Upper lobe of left lung (tissue), 6 donors: Measurements from ENCODE around the gene RGSL1. TPM values are rescaled to one million over a fixed set of nuclear protein-coding genes. Genes with fewer than 3 reads are reported as not detected.

ENCODE experiments used
- ATAC-seq, 2 donors: fragments of 200-7000 bp; cut with Tn5 transposase; one replicate each; pipeline ENCODE4 v1.9.1; 2022; ENCODE audit warnings: mild to moderate bottlenecking in 2 of 2, moderate library complexity in 2 of 2; ENCODE audit not compliant: low FRiP score in 2 of 2
- DNase-seq, 2 donors: peaks; one replicate each; pipeline ENCODE4 v3.0.0-alpha.2; 2019 to 2020
- H3K27ac ChIP-seq, 4 donors: fragments of 200-600 bp; sonication (generic); one replicate each; pipeline ENCODE4 v1.5.1; 2016 to 2019
- H3K27me3 ChIP-seq, 4 donors: fragments of 200-600 bp; sonication (generic); one replicate each; pipeline ENCODE4 v1.5.1; 2017 to 2019
- H3K36me3 ChIP-seq, 4 donors: fragments of 200-600 bp; sonication (generic); one replicate each; pipeline ENCODE4 v1.5.1; 2016 to 2019
- H3K4me1 ChIP-seq, 4 donors: fragments of 200-600 bp; sonication (generic); one replicate each; pipeline ENCODE4 v1.5.1; 2018 to 2019
- H3K4me3 ChIP-seq, 4 donors: fragments of 200-600 bp; sonication (generic); one replicate each; pipeline ENCODE4 v1.5.1; 2017 to 2019; ENCODE audit warnings: mild to moderate bottlenecking in 2 of 4, moderate library complexity in 1 of 4
- H3K9me3 ChIP-seq, 4 donors: fragments of 200-600 bp; sonication (generic); one replicate each; pipeline ENCODE4 v1.5.1; 2018 to 2019
- CTCF ChIP-seq, 6 experiments: fragments of 450-650 bp in 4 of 6; fragments of 200-600 bp in 2 of 6; sonication (generic) in 2 of 6; IDR thresholded peaks; one replicate each; pipeline ENCODE4 v1.5.1; 2016 to 2019; ENCODE audit warnings: antibody characterized with exemption in 6 of 6
- EP300 ChIP-seq, 4 donors: sonication (generic); formaldehyde crosslinking; IDR thresholded peaks; one replicate each; pipeline ENCODE4 v1.5.1; 2017; ENCODE audit warnings: antibody characterized with exemption in 4 of 4, control low read depth in 2 of 4
- POLR2A ChIP-seq, 4 donors: fragments of 450-650 bp; IDR thresholded peaks; one replicate each; pipeline ENCODE4 v1.5.1; 2016 to 2017; ENCODE audit warnings: antibody characterized with exemption in 4 of 4, mild to moderate bottlenecking in 2 of 4
- POLR2AphosphoS5 ChIP-seq, 2 donors: sonication (generic); formaldehyde crosslinking; IDR thresholded peaks; one replicate each; pipeline ENCODE4 v1.5.1; 2017; ENCODE audit warnings: antibody characterized with exemption in 2 of 2
- WGBS, 2 donors: methylation state at CpG; one replicate each; pipeline ENCODE4 v1.1.5; 2017 to 2018; 5-methylcytosine and 5-hydroxymethylcytosine counted together
- total RNA-seq, 6 donors: library from RNA; depleted of rRNA in 4 of 6; stranded (reverse); fragments of >200 nt in 4 of 6; gene quantifications; one replicate each; pipeline versions ENCODE4 v1.1.0 to v1.2.1, GENCODE V29; 2016 to 2021
- donor health status: DM: no; HTN: no; CAD: no; lungs with moderate emphysema.
- donor health status: DM: no; HTN: yes; CAD: no; lungs with severe emphysema.

RGSL1 gene
- total RNA-seq, 6 donors from 2014 or later: not detected

GRCh38 chr1:182602935-182603645 is 153.1 kb downstream of the RGSL1 start:
- 63 to 65% methylated on average over 10 of the region's 10 CpGs for WGBS, 2 donors
- peaks cover 8 to 29% (median 12%) of the 10 kb centered on the region in 4 donors for H3K36me3 ChIP-seq
- ATAC-seq: peak; percentile 41 to 75
- no peaks in the 10 kb centered on the region for H3K9me3 ChIP-seq
- peak in 1 of 2 donors; percentile 73 for DNase-seq
- TF ChIP-seq POLR2AphosphoS5 (IDR thresholded peaks at IDR 0.05): peak; percentile 34 to 69
- TF ChIP-seq POLR2A (IDR thresholded peaks at IDR 0.05): peak in 1 of 4 donors; percentile 30
- TF ChIP-seq EP300 (IDR thresholded peaks at IDR 0.05): peak in 3 of 4 donors; percentile 71 to 88 (median 74)
- no peak for TF ChIP-seq CTCF (IDR thresholded peaks at IDR 0.05)
- peaks cover 34 to 72% (median 46%) of the 10 kb centered on the region in 4 donors for H3K4me1 ChIP-seq
- peak overlapping the region in 3 of 4 donors; percentile 53 to 68 (median 56) for H3K4me3 ChIP-seq
- H3K27me3 ChIP-seq: no peaks in the 10 kb centered on the region
- peak overlapping the region; percentile 80 to 91 (median 83) for H3K27ac ChIP-seq

GRCh38 chr1:182603646-182604174 is 153.8 kb downstream of the RGSL1 start:
- H3K4me3 ChIP-seq: peak overlapping the region; percentile 36 to 68 (median 54)
- H3K36me3 ChIP-seq: peaks cover 8 to 29% (median 12%) of the 10 kb centered on the region in 4 donors
- TF ChIP-seq CTCF (IDR thresholded peaks at IDR 0.05): no peak
- no peak for TF ChIP-seq POLR2A (IDR thresholded peaks at IDR 0.05)
- TF ChIP-seq EP300 (IDR thresholded peaks at IDR 0.05): no peak
- no peak for TF ChIP-seq POLR2AphosphoS5 (IDR thresholded peaks at IDR 0.05)
- H3K4me1 ChIP-seq: peaks cover 27 to 66% (median 45%) of the 10 kb centered on the region in 4 donors
- no peaks in the 10 kb centered on the region for H3K27me3 ChIP-seq
- DNase-seq (peak in 1 of 2 donors; percentile 41), ATAC-seq (peak; percentile 10 to 23)
- H3K27ac ChIP-seq: peak overlapping the region; percentile 80 to 91 (median 83)
- H3K9me3 ChIP-seq: no peaks in the 10 kb centered on the region
- 7% methylated on average over 11 to 12 of the region's 12 CpGs for WGBS, 2 donors

- H3K27ac ChIP-seq: peak within 1 kb of the TSS; percentile 80 to 91 (median 83)
- ATAC-seq (peak; percentile 94 to 97), DNase-seq (peak; percentile 95 to 98)
- 7 to 10% methylated on average over 28 to 34 of the region's 44 CpGs for WGBS, 2 donors
- H3K27me3 ChIP-seq: no peaks in the 10 kb centered on the region
- H3K36me3 ChIP-seq: peaks cover 5 to 24% (median 7%) of the 10 kb centered on the region in 4 donors
- peaks cover 21 to 58% (median 39%) of the 10 kb centered on the region in 4 donors for H3K4me1 ChIP-seq
- peak within 1 kb of the TSS; percentile 36 to 68 (median 54) for H3K4me3 ChIP-seq
- no peaks in the 10 kb centered on the region for H3K9me3 ChIP-seq
- TF ChIP-seq POLR2A (IDR thresholded peaks at IDR 0.05) (peak; percentile 49 to 94 (median 76)), POLR2AphosphoS5 (IDR thresholded peaks at IDR 0.05) (peak; percentile 77 to 99), EP300 (IDR thresholded peaks at IDR 0.05) (no peak)
Measured at GRCh38 chr1:182604175-182605164, 154.5 kb downstream of the RGSL1 start, which contains the start of gene RGS16. Gene RGS16 (minus strand): TSS chr1:182604389. CDS start chr1:182604259, 130 bp downstream.

- no peak for DNase-seq
- no peak for ATAC-seq
- no peaks in the 10 kb centered on the region for H3K27me3 ChIP-seq
- H3K36me3 ChIP-seq: no peaks in the 10 kb centered on the region
- WGBS, 2 donors: 65 to 83% methylated on average over 1 of the region's 1 CpG
- no peak overlapping the region for H3K4me3 ChIP-seq
- peaks cover 10 to 29% (median 16%) of the 10 kb centered on the region in 4 donors for H3K4me1 ChIP-seq
- TF ChIP-seq POLR2A (IDR thresholded peaks at IDR 0.05): no peak
- H3K9me3 ChIP-seq: no peaks in the 10 kb centered on the region
- H3K27ac ChIP-seq: no peak overlapping the region
Measured at GRCh38 chr1:182607566-182607965, 157.6 kb downstream of the RGSL1 start.

GRCh38 chr1:182608236-182608635 is 158.3 kb downstream of the RGSL1 start:
- WGBS, 2 donors: 79 to 90% methylated on average over 1 to 2 of the region's 2 CpGs
- Histone ChIP-seq H3K27ac (no peak overlapping the region), H3K36me3 (no peaks in the 10 kb centered on the region), H3K4me1 (peaks cover 10 to 23% (median 16%) of the 10 kb centered on the region in 4 donors), H3K4me3 (no peak overlapping the region), H3K9me3 (no peaks in the 10 kb centered on the region), H3K27me3 (no peaks in the 10 kb centered on the region)
- TF ChIP-seq EP300 (IDR thresholded peaks at IDR 0.05): no peak
- no peak for TF ChIP-seq CTCF (IDR thresholded peaks at IDR 0.05)
- TF ChIP-seq POLR2A (IDR thresholded peaks at IDR 0.05): no peak
- no peak for TF ChIP-seq POLR2AphosphoS5 (IDR thresholded peaks at IDR 0.05)
- ATAC-seq (no peak), DNase-seq (no peak)
